Mesenchymal stem cell (in vitro differentiated cells and primary cell): ENCODE measurements around the gene SMARCC1.
"Not testable (repeated sequence)": the region's sequence is repeated elsewhere in the genome, so short reads cannot be mapped to it uniquely, and the experiment has no call there.

Experiments
- DNase-seq: peaks from one replicate; pipeline ENCODE4 v3.0.0-alpha.2; 2013
- H2AFZ ChIP-seq: one replicate; pipeline ENCODE4 v1.6.1; 2013; ENCODE audit warnings: low read depth, mild to moderate bottlenecking, control low read depth, inconsistent platforms, low read length, moderate library complexity
- H2AK5ac ChIP-seq: 2 replicates; pipeline ENCODE4 v1.6.1; 2013; ENCODE audit warnings: low read length, moderate library complexity, mild to moderate bottlenecking, inconsistent platforms; ENCODE audit not compliant: severe bottlenecking
- H2BK120ac ChIP-seq: one replicate; pipeline ENCODE4 v1.6.1; 2013; ENCODE audit warnings: low read depth, mild to moderate bottlenecking, inconsistent platforms, low read length, moderate library complexity
- H2BK12ac ChIP-seq, 2 experiments: one replicate each; pipeline ENCODE4 v1.6.1; 2013; ENCODE audit warnings: inconsistent platforms in 2 of 2, low read length in 2 of 2, mild to moderate bottlenecking in 2 of 2, moderate library complexity in 2 of 2, control low read depth in 1 of 2
- H2BK15ac ChIP-seq: one replicate; pipeline ENCODE4 v1.6.1; 2013; ENCODE audit warnings: mild to moderate bottlenecking, low read depth, inconsistent platforms; ENCODE audit not compliant: poor library complexity, severe bottlenecking
- H2BK5ac ChIP-seq: 2 replicates; pipeline ENCODE4 v1.6.1; 2013; ENCODE audit warnings: low read depth, mild to moderate bottlenecking, low read length, control low read depth, inconsistent platforms; ENCODE audit not compliant: poor library complexity, severe bottlenecking
- H3K14ac ChIP-seq, 2 experiments: one replicate each; pipeline ENCODE4 v1.6.1; 2013; ENCODE audit warnings: inconsistent platforms in 2 of 2, low read length in 2 of 2, control low read depth in 1 of 2, mild to moderate bottlenecking in 1 of 2, moderate library complexity in 1 of 2
- H3K18ac ChIP-seq, 2 experiments: one replicate each; pipeline ENCODE4 v1.6.1; 2013; ENCODE audit warnings: inconsistent platforms in 2 of 2, low read length in 2 of 2, control low read depth in 1 of 2, low read depth in 1 of 2, mild to moderate bottlenecking in 1 of 2
- H3K23ac ChIP-seq, 2 experiments: one replicate each; pipeline ENCODE4 v1.6.1; 2013; ENCODE audit warnings: inconsistent platforms in 2 of 2, low read length in 2 of 2, mild to moderate bottlenecking in 2 of 2, moderate library complexity in 2 of 2, control low read depth in 1 of 2
- H3K27ac ChIP-seq: 2 replicates; pipeline ENCODE4 v1.5.1; 2013; ENCODE audit warnings: mild to moderate bottlenecking, moderate library complexity, low read length, control low read depth, inconsistent platforms; ENCODE audit not compliant: poor library complexity, severe bottlenecking
- H3K27me3 ChIP-seq, 2 experiments: 2 replicates each; pipeline versions ENCODE4 v1.6.1 to v1.7.0; 2013; ENCODE audit warnings: low read length in 2 of 2, mild to moderate bottlenecking in 2 of 2, moderate library complexity in 2 of 2, control low read depth in 1 of 2, inconsistent platforms in 1 of 2; ENCODE audit not compliant: control insufficient read depth in 1 of 2, insufficient read depth in 1 of 2
- H3K36me3 ChIP-seq, 2 experiments: 2 replicates each; pipeline versions ENCODE4 v1.6.1 to v1.7.0; 2013; ENCODE audit warnings: low read length in 2 of 2, control low read depth in 1 of 2, inconsistent platforms in 1 of 2, low read depth in 1 of 2, mild to moderate bottlenecking in 1 of 2; ENCODE audit not compliant: insufficient read depth in 2 of 2, control insufficient read depth in 1 of 2
- H3K4ac ChIP-seq, 2 experiments: one replicate each; pipeline ENCODE4 v1.6.1; 2013; ENCODE audit warnings: inconsistent platforms in 2 of 2, low read length in 2 of 2, mild to moderate bottlenecking in 2 of 2, moderate library complexity in 2 of 2, control low read depth in 1 of 2, low read depth in 1 of 2
- H3K4me1 ChIP-seq: 2 replicates; pipeline ENCODE4 v1.6.1; 2013; ENCODE audit warnings: low read depth, low read length, control low read depth; ENCODE audit not compliant: control insufficient read depth, insufficient read depth
- H3K4me2 ChIP-seq: 2 replicates; pipeline ENCODE4 v1.6.1; 2013; ENCODE audit warnings: low read length, mild to moderate bottlenecking, inconsistent platforms; ENCODE audit not compliant: poor library complexity, severe bottlenecking
- H3K4me3 ChIP-seq, 2 experiments: 2 replicates each; pipeline versions ENCODE4 v1.5.1 to v1.7.0; 2013; ENCODE audit warnings: low read length in 2 of 2, mild to moderate bottlenecking in 2 of 2, control low read depth in 1 of 2, low read depth in 1 of 2; ENCODE audit not compliant: insufficient read depth in 1 of 2
- H3K79me1 ChIP-seq: replicated peaks from 2 replicates; pipeline ENCODE4 v1.6.1; 2013; ENCODE audit warnings: mild to moderate bottlenecking, control low read depth, low read length, inconsistent platforms; ENCODE audit not compliant: poor library complexity, severe bottlenecking
- H3K9ac ChIP-seq: 2 replicates; pipeline ENCODE4 v1.7.0; 2013; ENCODE audit warnings: mild to moderate bottlenecking, low read length, moderate library complexity
- H3K9me3 ChIP-seq: 2 replicates; pipeline ENCODE4 v1.7.0; 2013; ENCODE audit warnings: mild to moderate bottlenecking, low read length; ENCODE audit not compliant: control insufficient read depth
- H4K8ac ChIP-seq: one replicate; pipeline ENCODE4 v1.6.1; 2013; ENCODE audit warnings: inconsistent platforms, mild to moderate bottlenecking, low read length, moderate library complexity
- H4K91ac ChIP-seq: one replicate; pipeline ENCODE4 v1.6.1; 2013; ENCODE audit warnings: mild to moderate bottlenecking, low read length, inconsistent platforms
- WGBS: methylation state at CpG from one replicate; pipeline ENCODE4 v1.1.7; 2013; ENCODE audit warnings: mixed read lengths; 5-methylcytosine and 5-hydroxymethylcytosine counted together

Gene SMARCC1

DNA sequence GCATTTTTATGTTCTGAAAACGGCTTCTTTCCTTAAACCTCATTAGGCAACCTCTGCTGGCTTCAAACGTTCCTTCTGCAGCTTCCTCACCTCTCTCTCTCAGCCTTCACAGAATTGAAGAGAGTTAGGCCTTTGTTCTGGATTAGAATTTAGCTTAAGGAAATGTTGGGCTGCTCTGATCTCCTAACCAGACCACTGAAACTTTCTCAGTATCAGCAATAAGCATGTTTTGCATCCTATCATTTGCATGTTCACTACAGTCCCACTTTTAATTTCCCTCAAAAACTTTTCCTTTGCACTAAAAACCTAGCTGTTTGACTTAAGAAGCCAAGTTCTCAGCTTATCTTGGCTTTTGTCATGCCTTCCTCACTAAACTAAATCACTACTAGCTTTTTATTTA lies 49.5 kb downstream of the SMARCC1 start:
- H2BK15ac ChIP-seq = no peak overlapping the region
- H3K4me1 ChIP-seq = no peaks in the 10 kb centered on the region
- 73% methylated on average over 1 of the region's 2 CpGs for WGBS
- no peak overlapping the region for H2BK12ac ChIP-seq
- H3K27me3 ChIP-seq = no peaks in the 10 kb centered on the region
- peaks cover 35 to 79% of the 10 kb centered on the region in 2 experiments for H3K36me3 ChIP-seq
- no peak overlapping the region for H3K4me2 ChIP-seq
- DNase-seq = no peak
- peaks cover 5% of the 10 kb centered on the region for H3K9me3 ChIP-seq
- H3K23ac ChIP-seq = no peak overlapping the region
- no peak overlapping the region for H2AFZ ChIP-seq
- no peak overlapping the region for H4K91ac ChIP-seq
- H2BK5ac ChIP-seq = no peak overlapping the region
- no peak overlapping the region for H4K8ac ChIP-seq
- no peak overlapping the region for H3K14ac ChIP-seq
- H3K79me1 ChIP-seq = peaks cover 18% of the 10 kb centered on the region
- H2BK120ac ChIP-seq = no peak overlapping the region
- no peak overlapping the region for H3K9ac ChIP-seq
- no peak overlapping the region for H3K4ac ChIP-seq
- H3K18ac ChIP-seq = no peak overlapping the region
- no peak overlapping the region for H3K4me3 ChIP-seq
- no peak overlapping the region for H2AK5ac ChIP-seq
- H3K27ac ChIP-seq = no peak overlapping the region

DNA sequence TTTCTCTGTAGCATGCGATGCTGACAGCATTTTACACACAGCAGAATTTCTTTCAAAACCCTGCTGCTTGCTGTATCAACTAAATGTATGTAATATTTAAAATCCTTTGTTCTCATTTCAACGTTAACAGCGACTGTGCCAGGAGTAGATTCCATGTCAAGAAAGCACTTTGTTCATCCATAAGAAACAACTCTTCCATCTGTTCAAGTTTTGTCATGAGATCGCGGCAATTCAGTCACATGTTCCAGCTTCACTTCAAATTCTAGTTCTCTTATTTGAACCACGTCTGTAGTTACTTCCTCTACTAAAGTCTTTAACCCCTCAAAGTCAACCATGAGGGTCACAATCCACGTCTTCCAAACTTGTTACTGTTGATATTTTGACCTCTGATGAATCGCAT lies 50.6 kb downstream of the SMARCC1 start:
- no peaks in the 10 kb centered on the region for H3K27me3 ChIP-seq
- 93% methylated on average over 7 of the region's 8 CpGs for WGBS
- DNase-seq = no peak
- H3K36me3 ChIP-seq = peaks cover 40 to 82% of the 10 kb centered on the region in 2 experiments
- H3K9ac ChIP-seq = no peak overlapping the region
- peaks cover 18% of the 10 kb centered on the region for H3K79me1 ChIP-seq
- no peak overlapping the region for H2AFZ ChIP-seq
- no peak overlapping the region for H2BK5ac ChIP-seq
- no peak overlapping the region for H3K18ac ChIP-seq
- peaks cover 5% of the 10 kb centered on the region for H3K9me3 ChIP-seq
- H4K8ac ChIP-seq = no peak overlapping the region
- H4K91ac ChIP-seq = no peak overlapping the region
- no peak overlapping the region for H2BK15ac ChIP-seq
- H3K4ac ChIP-seq = no peak overlapping the region
- H2BK12ac ChIP-seq = no peak overlapping the region
- H3K4me1 ChIP-seq = no peaks in the 10 kb centered on the region
- H2BK120ac ChIP-seq = no peak overlapping the region
- H3K4me2 ChIP-seq = no peak overlapping the region
- H3K23ac ChIP-seq = no peak overlapping the region
- no peak overlapping the region for H2AK5ac ChIP-seq
- no peak overlapping the region for H3K14ac ChIP-seq
- no peak overlapping the region for H3K27ac ChIP-seq
- H3K4me3 ChIP-seq = no peak overlapping the region

DNA sequence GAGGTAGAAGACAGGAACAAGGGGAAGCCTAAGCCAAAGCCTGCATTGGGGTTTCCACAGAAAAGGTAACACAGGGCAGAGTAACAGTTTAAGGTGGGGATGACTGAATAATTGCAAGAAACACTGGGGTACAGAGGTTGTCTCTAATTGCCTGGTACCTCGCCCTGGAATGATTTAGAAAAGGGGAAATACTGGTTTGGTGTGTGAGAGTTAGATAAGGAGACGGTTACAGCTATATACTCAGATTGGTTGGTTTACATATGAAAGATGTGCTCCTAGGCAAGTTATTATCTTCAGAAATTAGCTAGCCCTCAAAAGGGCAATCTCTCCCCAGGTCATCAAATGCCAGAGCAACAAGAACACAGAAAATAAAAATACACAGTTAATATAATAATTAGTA lies 58.8 kb downstream of the SMARCC1 start:
- H3K79me1 ChIP-seq = peaks cover 17% of the 10 kb centered on the region
- WGBS = 88% methylated on average over 1 of the region's 2 CpGs

DNA sequence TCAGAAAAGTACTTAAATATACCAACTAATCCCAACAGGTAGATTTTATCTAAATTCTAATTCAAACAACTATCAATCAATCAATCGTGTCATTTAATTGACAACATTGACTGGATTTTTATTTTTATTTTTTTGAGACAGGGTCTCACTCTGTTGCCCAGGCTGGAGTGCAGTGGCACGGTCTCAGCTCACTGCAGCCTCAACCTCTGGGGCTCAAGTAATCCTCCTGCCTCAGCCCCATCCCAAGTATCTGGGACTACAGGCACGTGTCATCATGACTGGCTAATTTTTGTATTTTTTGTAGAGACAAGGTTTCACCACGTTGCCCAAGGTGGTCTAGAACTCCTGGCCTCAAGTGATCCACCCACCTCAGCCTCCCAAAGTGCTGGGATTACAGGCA lies 64.2 kb downstream of the SMARCC1 start:
- H2AK5ac ChIP-seq = not testable (repeated sequence)

More for the DNA sequence above, 58.8 kb downstream of the SMARCC1 start:
- no peaks in the 10 kb centered on the region for H3K4me1 ChIP-seq
- H2BK5ac ChIP-seq = no peak overlapping the region
- no peak overlapping the region for H3K23ac ChIP-seq
- no peak overlapping the region for H3K4me3 ChIP-seq
- no peak overlapping the region for H4K91ac ChIP-seq
- no peak overlapping the region for H3K27ac ChIP-seq
- H3K18ac ChIP-seq = no peak overlapping the region
- H3K27me3 ChIP-seq = no peaks in the 10 kb centered on the region
- no peak overlapping the region for H2AK5ac ChIP-seq
- no peak overlapping the region for H3K4ac ChIP-seq
- no peak overlapping the region for H2BK120ac ChIP-seq
- H3K9me3 ChIP-seq = no peaks in the 10 kb centered on the region
- no peak overlapping the region for H2BK12ac ChIP-seq
- H3K36me3 ChIP-seq = peaks cover 29 to 52% of the 10 kb centered on the region in 2 experiments
- H4K8ac ChIP-seq = no peak overlapping the region
- no peak overlapping the region for H3K4me2 ChIP-seq
- no peak for DNase-seq
- no peak overlapping the region for H2BK15ac ChIP-seq
- H2AFZ ChIP-seq = no peak overlapping the region
- no peak overlapping the region for H3K9ac ChIP-seq
- H3K14ac ChIP-seq = no peak overlapping the region

More for the DNA sequence above, 64.2 kb downstream of the SMARCC1 start:
- 100% methylated on average over 4 of the region's 4 CpGs for WGBS
- H3K23ac ChIP-seq, H3K4me2 ChIP-seq, H2BK12ac ChIP-seq, H2BK5ac ChIP-seq, DNase-seq, H3K9ac ChIP-seq, H3K27ac ChIP-seq, H3K4me3 ChIP-seq, H2AFZ ChIP-seq, H2BK15ac ChIP-seq, H3K9me3 ChIP-seq, H3K4me1 ChIP-seq, H3K27me3 ChIP-seq, H2BK120ac ChIP-seq, H3K18ac ChIP-seq, H4K91ac ChIP-seq, H3K4ac ChIP-seq, H3K14ac ChIP-seq: not testable (repeated sequence)
- H3K79me1 ChIP-seq = peaks cover 16% of the 10 kb centered on the region
- H4K8ac ChIP-seq = peak overlapping the region; percentile 23
- peaks cover 30 to 51% of the 10 kb centered on the region in 2 experiments for H3K36me3 ChIP-seq
